AG04450 (cell line): ENCODE data around the gene SLC12A5. TPM values are rescaled to one million over a fixed set of nuclear protein-coding genes. Genes with fewer than 3 reads are reported as not detected.

Experiments used
- CTCF ChIA-PET: fragments of 300-600, 350-600 bp; formaldehyde crosslinking; extraction: SDS; loops from one replicate; lab custom pipeline; 2022; ENCODE audit warnings: antibody characterized with exemption, inconsistent platforms; lab: Charles Lee
- POLR2A ChIA-PET: fragments of 350-600 bp; formaldehyde crosslinking; extraction: SDS; loops from one replicate; lab custom pipeline; 2021; ENCODE audit warnings: antibody characterized with exemption, inconsistent platforms; lab: Yijun Ruan, JAX
- DNase-seq: peaks from one replicate; pipeline ENCODE4 v3.0.0-alpha.2; 2011; ENCODE audit warnings: low read depth, low spot score
- H3K27ac ChIP-seq: one replicate; pipeline ENCODE4 v1.5.1; 2012; ENCODE audit warnings: low read depth, low read length, control low read depth
- H3K27me3 ChIP-seq: one replicate; pipeline ENCODE4 v1.6.0; 2012; ENCODE audit warnings: low read length; ENCODE audit not compliant: control insufficient read depth, insufficient read depth
- H3K4me3 ChIP-seq: 2 replicates; pipeline ENCODE4 v1.5.1; 2011; ENCODE audit warnings: mild to moderate bottlenecking, low read depth, low read length, control low read depth
- H3K9me3 ChIP-seq: 2 replicates; pipeline ENCODE4 v1.5.1; 2012; ENCODE audit warnings: low read length; ENCODE audit not compliant: control insufficient read depth, insufficient read depth
- polyA plus RNA-seq: library from polyadenylated mRNA; depleted of rRNA; stranded (reverse); fragments of >200 nt; gene quantifications from 2 replicates; pipeline ENCODE4 v1.2.3, GENCODE V29; 2011
- TF ChIP-seq, protein P1 (sequence below): IDR thresholded peaks from 2 replicates; pipeline ENCODE4 v1.5.1; 2011; ENCODE audit warnings: low read depth, low read length, control low read depth, inconsistent platforms

SLC12A5 gene
- polyA plus RNA-seq, 1 experiment = 0.55 TPM

DNA sequence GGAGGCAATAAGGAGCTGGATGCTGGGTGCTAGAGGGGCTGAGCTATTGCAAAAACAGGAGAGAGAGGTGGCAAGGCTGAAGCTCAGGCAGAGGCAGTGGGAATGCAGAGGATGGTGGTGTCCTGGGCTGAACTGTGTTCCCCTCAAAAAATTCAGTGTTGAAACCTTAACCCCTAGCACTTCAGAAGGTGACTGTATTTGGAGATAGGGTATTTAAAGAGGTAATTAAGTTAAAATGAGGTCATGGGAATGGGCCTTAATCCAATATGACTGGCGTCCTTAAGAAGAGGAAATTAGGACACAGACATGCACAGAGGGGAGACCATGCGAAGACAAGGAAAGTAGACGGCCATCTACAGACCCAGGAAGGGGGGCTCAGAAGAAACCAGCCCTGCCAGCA is 31.8 kb upstream of the SLC12A5 start:
- Histone ChIP-seq H3K4me3 (no peak overlapping the region), H3K9me3 (no peaks in the 10 kb centered on the region), H3K27me3 (peaks cover 35% of the 10 kb centered on the region), H3K27ac (no peak overlapping the region)
- TF ChIP-seq, protein P1, sequence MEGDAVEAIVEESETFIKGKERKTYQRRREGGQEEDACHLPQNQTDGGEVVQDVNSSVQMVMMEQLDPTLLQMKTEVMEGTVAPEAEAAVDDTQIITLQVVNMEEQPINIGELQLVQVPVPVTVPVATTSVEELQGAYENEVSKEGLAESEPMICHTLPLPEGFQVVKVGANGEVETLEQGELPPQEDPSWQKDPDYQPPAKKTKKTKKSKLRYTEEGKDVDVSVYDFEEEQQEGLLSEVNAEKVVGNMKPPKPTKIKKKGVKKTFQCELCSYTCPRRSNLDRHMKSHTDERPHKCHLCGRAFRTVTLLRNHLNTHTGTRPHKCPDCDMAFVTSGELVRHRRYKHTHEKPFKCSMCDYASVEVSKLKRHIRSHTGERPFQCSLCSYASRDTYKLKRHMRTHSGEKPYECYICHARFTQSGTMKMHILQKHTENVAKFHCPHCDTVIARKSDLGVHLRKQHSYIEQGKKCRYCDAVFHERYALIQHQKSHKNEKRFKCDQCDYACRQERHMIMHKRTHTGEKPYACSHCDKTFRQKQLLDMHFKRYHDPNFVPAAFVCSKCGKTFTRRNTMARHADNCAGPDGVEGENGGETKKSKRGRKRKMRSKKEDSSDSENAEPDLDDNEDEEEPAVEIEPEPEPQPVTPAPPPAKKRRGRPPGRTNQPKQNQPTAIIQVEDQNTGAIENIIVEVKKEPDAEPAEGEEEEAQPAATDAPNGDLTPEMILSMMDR = no peak
- ChIA-PET POLR2A (no interaction called here), CTCF (no interaction called here)
- DNase-seq = no peak

DNA sequence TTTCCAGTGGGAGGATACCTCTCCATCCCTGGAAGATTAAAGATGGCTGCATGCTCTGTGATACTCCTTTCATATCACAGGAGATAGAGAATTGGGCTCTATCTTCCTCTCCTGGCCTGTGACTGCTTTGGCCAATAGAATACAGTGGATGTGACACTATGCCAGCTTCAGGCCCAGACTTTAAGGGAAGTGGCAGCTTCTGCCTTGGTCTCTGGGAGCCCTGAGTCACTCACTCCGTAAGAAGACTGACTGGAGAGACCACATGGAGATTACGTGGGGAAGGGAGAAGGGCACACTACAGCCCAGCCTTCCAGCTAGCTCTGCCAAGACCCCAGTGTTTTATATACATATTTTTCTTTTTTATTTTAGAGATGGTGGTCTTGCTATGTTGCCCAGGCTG is 30.7 kb upstream of the SLC12A5 start:
- Histone ChIP-seq H3K9me3 (no peaks in the 10 kb centered on the region), H3K4me3 (no peak overlapping the region), H3K27ac (no peak overlapping the region), H3K27me3 (peaks cover 43% of the 10 kb centered on the region)
- ChIA-PET CTCF (interaction anchor here (0.7 to 4.9 kb wide), 2 partner anchors 11 to 16 kb away, joined by 3 to 29 read pairs; no protein-coding TSS in a partner anchor), POLR2A (no interaction called here)
- no peak for DNase-seq
- TF ChIP-seq, protein P1 = no peak

DNA sequence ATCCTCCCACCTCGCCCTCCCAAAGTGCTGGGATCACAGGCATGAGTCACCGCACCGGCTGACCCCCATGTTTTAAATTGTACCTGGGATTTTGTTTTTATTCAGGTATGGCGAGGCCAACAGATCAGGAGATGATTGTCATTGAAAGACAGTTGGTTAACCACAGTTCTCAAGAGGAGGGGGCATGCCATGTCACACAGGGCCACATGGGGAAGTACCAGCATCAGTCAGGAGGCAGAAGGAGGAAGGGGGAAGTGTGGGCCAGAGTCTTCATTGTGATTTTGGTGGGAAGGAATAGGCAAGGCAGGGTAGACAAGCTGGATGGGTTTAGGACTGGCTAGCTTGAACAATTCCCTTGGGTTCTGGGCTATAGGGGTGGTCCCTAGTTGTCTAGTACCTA is 30.3 kb upstream of the SLC12A5 start:
- Histone ChIP-seq H3K9me3 (no peaks in the 10 kb centered on the region), H3K4me3 (no peak overlapping the region), H3K27me3 (peaks cover 44% of the 10 kb centered on the region), H3K27ac (no peak overlapping the region)
- TF ChIP-seq, protein P1 = no peak
- ChIA-PET CTCF (interaction anchor here (0.8 to 4.9 kb wide), 2 partner anchors 12 to 15 kb away, joined by 3 to 29 read pairs; no protein-coding TSS in a partner anchor), POLR2A (no interaction called here)
- no peak for DNase-seq

DNA sequence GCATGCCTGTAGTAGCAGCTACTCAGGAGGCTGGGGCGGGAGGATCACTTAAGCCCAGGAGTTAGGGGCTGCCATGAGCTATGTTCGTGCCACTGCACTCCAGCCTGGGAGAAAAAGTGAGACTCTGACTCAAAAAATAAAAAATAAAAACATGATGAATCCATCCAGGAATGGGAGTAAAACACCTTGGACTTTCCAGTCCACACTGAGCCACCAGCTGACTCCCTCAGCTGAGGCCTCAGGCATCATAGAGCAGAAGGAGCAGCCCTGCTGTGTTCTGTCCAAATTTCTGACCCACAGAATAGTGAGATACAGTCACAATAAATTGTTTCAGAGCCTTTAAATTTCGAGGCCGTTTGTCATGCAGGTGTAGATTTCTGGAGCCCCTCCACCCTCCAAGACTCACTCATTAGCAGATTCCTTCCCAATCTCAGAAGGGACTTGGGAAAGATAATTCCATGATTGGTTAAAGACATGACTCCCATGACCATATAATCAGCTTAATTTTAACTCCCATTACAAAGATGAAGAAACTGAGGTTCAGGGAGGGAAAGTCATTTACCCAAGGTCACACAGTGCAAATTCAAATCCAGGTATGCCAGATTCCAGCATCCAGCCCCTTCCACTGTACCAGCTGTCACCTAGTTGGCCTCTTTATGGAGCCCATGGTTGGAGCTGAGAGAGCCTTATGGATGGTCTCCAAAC is 29.3 kb upstream of the SLC12A5 start:
- Histone ChIP-seq H3K27ac (no peak overlapping the region), H3K9me3 (no peaks in the 10 kb centered on the region), H3K4me3 (no peak overlapping the region), H3K27me3 (peaks cover 53% of the 10 kb centered on the region)
- ChIA-PET POLR2A (no interaction called here), CTCF (interaction anchor here (0.8 to 4.9 kb wide), 2 partner anchors 13 to 14 kb away, joined by 3 to 29 read pairs; no protein-coding TSS in a partner anchor)
- no peak for DNase-seq
- TF ChIP-seq, protein P1 = no peak
